NCI-H510A treated with DMSO at 0.1 percent for 48 hours (cell line): ENCODE measurements around the gene POR.

Source experiments
- DNase-seq: peaks from one replicate; lab custom pipeline; 2025; lab: John Stamatoyannopoulos, UW

The POR gene

DNA sequence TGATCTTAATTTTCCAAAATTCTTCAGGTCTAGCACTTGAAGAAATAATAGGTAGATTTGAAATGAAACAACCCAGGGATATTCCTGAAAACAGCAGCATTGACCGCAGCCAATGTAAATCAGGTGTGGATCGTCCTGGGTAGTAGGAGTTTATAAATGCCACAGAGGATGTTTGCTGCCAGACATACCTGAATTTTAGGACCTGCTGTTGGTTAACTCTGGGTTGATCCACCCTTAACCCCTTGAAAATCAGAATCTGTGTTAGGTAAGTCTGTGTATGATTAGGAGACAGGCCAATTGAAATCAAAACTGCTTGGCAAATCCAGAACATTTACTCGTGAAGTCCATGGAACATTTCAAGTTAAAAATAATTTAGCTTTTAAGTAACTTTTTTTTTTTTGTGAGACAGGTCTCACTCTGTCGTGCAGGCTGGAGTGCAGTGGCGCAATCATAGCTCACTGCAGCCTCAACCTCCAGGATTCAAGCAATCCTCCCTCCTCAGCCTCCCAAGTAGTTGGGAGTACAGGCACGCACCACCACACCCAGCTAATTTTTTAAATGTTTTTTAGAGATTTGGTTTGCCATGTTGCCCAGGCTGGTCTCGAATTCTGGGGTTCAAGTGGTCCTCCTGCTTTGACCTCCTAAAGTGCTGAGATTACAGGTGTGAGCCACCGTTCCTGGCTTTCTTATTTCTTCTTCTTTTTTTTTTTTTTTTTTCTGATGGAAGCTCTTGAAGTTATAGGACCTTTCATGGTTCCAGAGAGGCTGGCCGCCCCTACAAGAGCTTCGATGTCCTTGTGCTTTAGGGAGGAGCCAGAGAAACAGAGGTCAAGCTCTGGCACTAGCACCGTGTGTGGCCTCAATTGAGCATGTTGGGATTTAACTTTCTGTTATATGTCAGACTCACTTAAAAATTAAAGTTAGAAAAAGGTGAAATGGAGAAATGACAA lies 2.0 kb downstream of the POR start:
- DNase-seq = no peak

DNA sequence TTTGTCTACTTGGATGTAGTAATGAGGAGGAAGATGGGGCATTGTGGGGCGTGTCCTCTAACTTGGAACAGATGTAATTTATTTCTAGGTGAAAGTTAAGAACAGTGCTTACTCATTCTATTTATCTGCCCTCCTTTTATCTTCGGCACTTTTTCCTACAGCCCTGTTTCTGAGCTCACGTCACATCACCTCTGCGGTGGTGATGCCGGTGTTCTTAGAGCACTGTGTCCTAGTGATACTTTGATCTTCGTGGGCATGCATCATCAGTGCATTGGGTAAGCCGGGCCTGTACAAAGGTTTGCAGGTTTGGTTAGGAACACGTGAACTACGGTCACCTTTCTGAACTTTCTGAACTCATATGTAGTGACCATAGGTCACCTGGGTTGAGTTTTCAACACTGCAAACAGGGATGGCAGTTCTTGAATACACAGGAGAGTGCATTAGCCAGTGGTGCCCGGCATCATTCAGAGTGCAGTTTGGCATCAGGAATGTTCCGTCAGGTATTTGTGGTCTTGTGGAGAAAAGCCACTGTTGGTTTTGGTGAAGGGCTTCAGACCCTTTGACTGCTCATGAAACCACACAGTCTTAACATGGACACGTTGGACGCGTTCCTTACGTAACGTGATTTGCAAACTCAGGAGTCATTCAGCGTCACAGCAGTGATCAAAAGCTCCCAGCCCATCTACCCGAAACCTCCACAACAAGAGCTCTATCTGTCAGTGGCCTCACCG lies 5.6 kb downstream of the POR start:
- DNase-seq = no peak

GRCh38 chr7:75921479-75921878 lies 6.5 kb downstream of the POR start:
- no peak for DNase-seq

- no peak for DNase-seq
Observed at GRCh38 chr7:75922966-75923603, 8.1 kb downstream of the POR start.

DNA sequence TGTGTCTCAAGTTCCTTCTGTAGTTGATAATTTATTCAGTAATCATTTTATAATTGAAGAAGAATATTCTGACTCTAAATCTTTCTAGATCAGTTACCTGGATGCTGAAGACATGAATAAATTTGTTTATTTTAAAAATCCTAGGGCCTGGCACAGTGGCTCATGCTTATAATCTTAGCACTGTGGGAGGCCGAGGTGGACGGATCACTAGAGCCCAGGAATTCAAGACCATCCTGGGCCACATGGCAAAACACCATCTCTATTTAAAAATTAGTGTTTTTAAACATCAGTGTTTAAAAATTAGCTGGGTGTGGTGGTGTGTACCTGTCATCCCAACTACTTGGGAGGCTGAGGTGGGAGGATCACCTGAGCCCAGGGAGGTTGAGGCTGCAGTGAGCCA lies 9.3 kb downstream of the POR start:
- no peak for DNase-seq

GRCh38 chr7:75924889-75925288 lies 9.9 kb downstream of the POR start:
- DNase-seq = no peak

DNA sequence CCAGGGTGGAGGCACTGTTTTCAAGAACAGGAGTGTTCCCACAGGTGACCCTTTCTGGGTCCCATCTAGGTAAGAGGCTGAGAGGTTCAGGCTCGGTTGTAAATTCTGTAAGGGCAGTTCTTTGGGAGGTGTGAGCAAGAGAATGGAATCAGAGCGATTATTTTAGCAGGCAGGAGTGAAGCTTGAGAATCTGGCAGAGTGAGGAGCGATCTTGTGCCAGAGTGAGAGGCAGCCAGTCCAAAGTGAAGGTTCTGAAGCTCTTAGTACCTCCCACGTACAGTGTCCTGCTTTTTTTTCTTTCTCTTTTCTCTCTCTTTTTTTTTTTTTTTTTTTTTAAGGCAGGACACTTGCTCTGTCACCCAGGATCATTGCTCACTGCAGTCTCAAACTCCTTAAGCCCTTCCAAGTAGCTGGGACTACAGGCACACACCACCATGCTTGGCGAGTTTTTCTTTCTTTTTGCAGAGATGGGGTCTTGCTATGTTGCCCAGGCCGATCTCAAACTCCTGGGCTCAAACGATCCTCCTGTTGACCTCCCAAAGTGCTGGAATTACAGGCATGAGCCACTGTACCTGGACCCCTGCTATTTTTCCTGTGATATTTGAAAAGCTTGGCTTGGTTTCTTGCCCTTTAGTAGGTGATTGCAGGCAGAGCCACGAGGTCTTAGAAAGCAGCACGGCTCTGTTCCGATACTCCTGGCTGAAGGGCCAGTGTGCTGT lies 10.9 kb downstream of the POR start:
- DNase-seq = no peak

DNA sequence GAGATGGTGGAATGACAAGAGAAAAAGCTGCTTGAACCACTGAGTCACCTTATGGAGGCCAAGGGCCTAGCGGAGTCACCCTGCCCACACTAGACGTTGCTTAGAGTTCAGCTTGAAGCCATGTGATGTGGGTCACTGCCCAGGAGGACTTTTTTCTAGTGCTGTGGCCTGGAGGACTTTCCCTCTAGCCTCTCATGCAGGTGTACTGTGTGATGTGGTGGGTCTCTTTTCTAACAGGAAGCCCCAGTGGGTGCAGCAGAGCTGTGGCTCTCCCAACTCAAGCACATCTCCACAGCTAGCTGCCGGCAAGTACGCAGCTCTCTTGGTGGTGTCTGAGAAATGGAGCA lies 13.6 kb downstream of the POR start:
- no peak for DNase-seq

- DNase-seq = peak; percentile 83
Observed at GRCh38 chr7:75931680-75932079, 16.7 kb downstream of the POR start.

GRCh38 chr7:75937958-75938786 lies 23.2 kb downstream of the POR start:
- no peak for DNase-seq

DNA sequence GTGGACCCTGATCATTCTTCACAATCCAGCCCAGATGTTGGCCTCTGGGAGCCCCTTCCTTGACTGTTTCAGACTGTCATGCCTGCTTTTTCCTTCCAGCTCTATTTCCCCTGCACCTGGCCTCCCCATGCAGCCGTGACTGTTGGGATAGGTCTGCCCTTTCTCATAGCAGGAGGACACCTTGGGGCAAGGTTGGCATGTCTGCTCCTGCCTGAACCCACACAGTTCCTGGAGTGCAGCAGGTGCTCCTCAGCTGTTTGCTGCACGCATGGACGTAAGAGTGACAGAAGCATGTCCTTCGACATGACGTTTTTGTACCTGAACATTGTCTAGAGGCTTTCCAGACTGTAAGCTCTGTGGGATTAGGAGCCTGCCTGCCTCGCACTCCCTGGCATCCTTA lies 24.0 kb downstream of the POR start:
- peak; percentile 36 for DNase-seq

GRCh38 chr7:75943864-75944263 lies 28.9 kb downstream of the POR start:
- no peak for DNase-seq

DNA sequence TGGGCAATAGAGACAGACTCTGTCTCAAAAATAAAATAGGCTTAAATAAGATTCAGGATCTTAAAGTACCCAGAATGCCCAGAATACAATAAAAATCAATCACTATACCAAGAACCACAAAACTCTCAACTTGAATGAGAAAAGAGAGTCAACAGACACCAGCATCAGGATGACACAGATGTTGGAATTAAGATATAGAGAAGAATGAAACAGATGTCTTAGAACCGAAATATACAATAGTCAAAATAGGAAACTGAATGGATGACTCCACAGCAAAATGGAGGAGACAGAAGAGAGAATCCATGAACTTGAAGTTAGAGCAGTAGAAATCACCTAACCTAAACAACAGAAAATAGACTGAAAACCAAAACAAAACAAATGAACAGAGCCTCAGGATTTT lies 29.6 kb downstream of the POR start:
- DNase-seq = no peak

DNA sequence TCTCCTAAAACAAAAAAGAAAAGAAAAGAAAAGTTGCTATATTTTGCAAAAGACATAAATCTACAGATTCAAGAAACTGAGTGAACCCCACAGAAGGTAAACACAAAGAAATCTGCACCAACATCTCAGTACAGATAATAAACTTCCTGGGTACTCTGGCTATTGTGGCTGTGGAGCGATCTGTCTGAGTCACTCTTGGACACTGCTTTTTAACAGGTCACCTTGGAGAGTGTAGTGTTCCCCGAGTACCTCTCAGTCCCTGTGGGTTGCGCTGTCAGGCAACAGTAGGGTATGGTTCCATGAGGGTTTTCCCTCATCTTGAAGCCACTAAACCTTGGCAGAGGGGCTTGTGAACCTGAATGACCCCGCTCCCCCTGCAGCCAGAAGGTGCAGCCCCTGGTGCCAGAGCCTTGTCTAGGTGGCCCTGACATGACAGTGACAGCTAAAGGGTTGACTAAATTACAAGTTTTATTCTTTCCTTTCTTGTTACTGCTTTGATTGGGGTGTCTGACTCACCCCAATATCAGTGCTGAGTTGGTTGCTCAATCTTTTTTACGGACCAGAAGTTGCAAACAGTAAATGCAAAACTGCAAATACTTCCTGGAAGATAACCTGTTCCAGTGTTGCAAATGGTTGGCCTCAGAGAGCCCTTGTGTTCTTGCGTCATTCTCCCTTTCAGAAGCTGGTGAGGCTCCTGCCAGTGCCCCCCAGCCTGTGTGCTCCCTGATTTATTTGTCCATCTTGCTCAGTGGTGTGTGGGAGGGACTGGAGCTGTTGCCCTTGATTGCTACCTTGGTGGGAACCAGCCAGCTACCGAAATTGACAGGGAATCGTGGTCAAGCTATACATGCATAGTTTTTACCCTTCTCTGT lies 30.6 kb downstream of the POR start:
- DNase-seq = peak; percentile 13

DNA sequence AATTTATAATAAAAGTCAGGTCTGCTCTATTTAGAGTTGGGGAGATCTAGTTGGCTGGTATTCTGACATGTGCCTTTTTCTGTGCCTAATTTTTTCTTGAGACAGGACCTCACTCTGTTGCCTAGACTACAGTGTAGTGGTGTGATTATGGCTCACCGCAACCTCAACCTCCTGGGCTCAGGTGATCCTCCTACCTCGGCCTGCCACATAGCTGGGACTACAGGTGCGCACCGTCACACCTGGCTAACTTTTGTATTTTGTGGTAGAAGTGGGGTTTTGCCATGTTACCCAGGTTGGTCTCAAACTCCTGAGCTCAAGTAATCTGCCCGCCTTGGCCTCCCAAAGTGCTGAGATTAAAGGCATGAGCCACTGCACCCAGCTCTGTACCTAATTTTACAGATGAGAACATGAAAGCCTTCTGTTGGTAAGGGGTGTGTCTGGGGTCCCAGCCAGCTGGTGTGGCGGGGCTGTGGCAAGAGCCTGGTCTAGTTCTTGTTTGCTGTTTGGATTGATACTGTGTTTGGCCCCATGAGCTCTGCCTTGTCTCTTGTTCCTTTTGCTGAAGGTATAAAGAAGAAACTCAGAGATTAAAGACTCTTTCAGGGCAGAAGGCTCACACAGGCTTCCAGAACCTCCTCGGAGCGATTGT lies 31.4 kb downstream of the POR start:
- no peak for DNase-seq

DNA sequence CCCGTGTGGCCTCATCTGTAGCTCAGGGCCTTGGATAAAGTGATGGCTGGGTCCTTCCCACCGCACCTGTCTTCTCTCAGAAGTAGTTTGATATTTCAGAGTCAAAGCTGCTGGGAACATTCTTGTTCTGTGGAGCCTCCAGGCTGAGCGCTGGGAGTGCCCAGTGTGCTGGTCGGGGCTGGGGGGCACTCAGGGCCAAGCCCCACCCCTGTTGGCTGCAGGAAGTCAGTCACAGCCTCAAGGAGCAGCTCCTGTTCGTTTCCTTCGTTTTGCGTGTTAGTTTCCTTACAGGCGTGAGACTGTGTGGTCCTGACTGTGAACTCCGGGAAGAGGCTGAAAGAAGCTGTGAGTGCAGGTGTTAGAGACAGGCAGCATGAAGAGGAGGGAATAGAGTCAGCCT lies 33.2 kb downstream of the POR start:
- no peak for DNase-seq

GRCh38 chr7:75950111-75950681 lies 35.2 kb downstream of the POR start:
- DNase-seq = no peak

- DNase-seq = no peak
Observed at GRCh38 chr7:75951506-75951905, 36.6 kb downstream of the POR start.

DNA sequence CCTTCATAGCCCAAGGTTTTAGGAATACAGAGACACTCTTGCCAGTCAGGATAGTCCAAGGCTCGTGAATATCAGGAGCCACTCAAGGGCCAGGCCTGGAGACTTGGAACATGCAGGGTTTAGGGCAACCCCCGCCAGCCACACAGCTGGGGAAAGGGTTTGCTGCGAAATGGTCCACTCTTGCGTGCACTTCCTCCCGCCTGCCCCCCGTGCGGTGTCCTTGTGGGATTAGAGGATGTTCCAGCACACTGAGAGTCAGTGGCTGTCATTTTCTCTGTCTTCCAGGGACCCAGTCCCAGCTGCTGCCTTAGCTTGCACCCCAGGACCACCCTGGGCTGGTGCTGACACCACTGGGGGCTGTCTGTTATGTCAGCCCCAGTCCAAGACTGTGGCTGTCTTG lies 38.5 kb downstream of the POR start:
- DNase-seq = no peak

DNA sequence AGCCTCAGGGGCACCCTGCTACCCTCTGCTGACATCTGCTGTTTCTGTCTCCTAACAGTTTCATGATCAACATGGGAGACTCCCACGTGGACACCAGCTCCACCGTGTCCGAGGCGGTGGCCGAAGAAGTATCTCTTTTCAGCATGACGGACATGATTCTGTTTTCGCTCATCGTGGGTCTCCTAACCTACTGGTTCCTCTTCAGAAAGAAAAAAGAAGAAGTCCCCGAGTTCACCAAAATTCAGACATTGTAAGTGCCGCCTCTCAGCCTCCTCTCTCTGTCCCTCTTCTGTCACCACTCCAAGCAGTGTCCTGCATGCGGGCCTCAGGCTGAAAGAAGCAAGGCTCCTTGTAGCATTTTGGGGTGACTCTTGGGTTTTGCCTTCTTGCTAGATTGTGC lies 39.0 kb downstream of the POR start:
- no peak for DNase-seq
